ENCODE measurements around the gene AMBRA1.

Gene AMBRA1

DNA sequence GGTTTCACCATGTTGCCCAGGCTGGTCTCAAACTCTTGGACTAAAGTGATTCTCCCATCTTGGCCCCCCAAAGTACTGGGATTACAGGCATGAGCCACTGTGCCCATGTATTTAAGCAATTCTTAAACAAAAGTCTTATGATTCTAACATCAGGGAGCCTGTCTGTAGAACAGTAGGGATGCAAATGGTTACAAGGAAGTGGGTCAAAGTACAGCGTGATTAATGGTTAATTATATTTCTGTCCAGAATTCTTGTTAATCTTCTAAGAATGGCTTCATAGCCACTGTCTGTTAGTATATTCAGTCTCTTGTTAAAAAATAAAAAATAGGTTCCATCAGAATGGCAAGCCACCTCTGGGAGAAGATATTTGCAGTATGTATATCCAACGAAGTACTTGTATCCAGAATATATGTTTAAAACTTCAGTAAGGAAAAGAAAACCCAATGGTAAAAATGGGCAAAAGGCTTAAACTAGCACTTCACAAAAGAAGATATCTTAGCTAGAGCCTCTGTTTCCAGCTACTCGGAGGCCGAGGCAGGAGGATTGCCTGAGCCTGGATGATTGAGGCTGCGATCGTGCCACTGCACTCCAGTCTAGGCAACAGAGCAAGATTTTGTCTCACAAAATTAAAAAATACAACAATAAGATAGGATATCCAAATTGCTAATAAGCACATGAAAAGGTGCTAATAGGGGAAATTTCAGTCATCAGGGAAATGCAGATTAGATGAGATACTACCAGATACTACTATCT is 46.4 kb upstream of the AMBRA1 start:
- Histone ChIP-seq H3K79me2 (peaks cover 8% of the 10 kb centered on the region), H3K27ac (no peak overlapping the region), H2AFZ (no peak overlapping the region), H3K9me3 (ENCODE audit: control insufficient read depth, low read length) (no peaks in the 10 kb centered on the region), H3K4me3 (ENCODE audit: low read depth, low read length) (no peak overlapping the region), H3K27me3 (ENCODE audit: control insufficient read depth, insufficient read depth, low read length) (no peaks in the 10 kb centered on the region), H3K4me2 (ENCODE audit: low read length) (no peak overlapping the region), H3K36me3 (ENCODE audit: control insufficient read depth, insufficient read depth, low read length) (no peaks in the 10 kb centered on the region), H3K4me1 (no peaks in the 10 kb centered on the region), H3K9ac (no peak overlapping the region)
- TF ChIP-seq, protein P1, sequence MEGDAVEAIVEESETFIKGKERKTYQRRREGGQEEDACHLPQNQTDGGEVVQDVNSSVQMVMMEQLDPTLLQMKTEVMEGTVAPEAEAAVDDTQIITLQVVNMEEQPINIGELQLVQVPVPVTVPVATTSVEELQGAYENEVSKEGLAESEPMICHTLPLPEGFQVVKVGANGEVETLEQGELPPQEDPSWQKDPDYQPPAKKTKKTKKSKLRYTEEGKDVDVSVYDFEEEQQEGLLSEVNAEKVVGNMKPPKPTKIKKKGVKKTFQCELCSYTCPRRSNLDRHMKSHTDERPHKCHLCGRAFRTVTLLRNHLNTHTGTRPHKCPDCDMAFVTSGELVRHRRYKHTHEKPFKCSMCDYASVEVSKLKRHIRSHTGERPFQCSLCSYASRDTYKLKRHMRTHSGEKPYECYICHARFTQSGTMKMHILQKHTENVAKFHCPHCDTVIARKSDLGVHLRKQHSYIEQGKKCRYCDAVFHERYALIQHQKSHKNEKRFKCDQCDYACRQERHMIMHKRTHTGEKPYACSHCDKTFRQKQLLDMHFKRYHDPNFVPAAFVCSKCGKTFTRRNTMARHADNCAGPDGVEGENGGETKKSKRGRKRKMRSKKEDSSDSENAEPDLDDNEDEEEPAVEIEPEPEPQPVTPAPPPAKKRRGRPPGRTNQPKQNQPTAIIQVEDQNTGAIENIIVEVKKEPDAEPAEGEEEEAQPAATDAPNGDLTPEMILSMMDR (IDR thresholded peaks at IDR 0.05), result no peak

DNA sequence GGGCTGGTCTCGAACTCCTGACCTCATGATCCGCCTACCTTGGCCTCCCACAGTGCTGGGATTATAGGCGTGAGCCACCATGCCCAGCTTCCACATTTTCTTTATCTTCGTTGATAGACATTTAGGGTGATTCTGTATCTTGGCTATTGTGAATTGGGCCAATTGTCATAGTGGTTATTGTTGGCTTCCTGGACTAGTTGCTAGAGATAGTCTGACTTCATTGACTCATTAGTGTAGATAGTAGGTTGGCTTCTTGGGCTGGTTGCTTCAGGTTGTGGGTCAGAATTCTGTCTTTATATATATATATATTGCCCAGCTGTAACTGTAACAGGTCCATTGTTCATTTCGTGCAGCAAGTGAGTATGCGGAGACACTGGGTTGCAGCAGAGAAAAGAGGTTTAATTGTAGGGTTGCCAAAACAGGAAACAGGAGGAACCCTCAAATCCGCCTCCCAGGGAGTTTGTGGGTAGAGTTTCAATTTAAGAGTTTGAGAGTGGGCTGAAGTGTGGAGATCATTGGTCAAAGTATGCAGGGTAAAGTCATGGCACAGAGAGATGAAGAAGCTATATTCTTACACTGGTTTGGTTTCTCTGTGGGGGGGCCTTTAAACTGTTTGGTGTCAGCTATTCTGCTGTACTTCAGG is 45.5 kb upstream of the AMBRA1 start:
- Histone ChIP-seq H3K27ac (no peak overlapping the region), H3K4me1 (no peaks in the 10 kb centered on the region), H2AFZ (no peak overlapping the region), H3K4me2 (ENCODE audit: low read length) (no peak overlapping the region), H3K4me3 (ENCODE audit: low read depth, low read length) (no peak overlapping the region), H3K9ac (no peak overlapping the region), H3K9me3 (ENCODE audit: control insufficient read depth, low read length) (no peaks in the 10 kb centered on the region), H3K27me3 (ENCODE audit: control insufficient read depth, insufficient read depth, low read length) (no peaks in the 10 kb centered on the region), H3K79me2 (peaks cover 8% of the 10 kb centered on the region), H3K36me3 (ENCODE audit: control insufficient read depth, insufficient read depth, low read length) (no peaks in the 10 kb centered on the region)
- TF ChIP-seq, protein P1 (IDR thresholded peaks at IDR 0.05), result no peak

DNA sequence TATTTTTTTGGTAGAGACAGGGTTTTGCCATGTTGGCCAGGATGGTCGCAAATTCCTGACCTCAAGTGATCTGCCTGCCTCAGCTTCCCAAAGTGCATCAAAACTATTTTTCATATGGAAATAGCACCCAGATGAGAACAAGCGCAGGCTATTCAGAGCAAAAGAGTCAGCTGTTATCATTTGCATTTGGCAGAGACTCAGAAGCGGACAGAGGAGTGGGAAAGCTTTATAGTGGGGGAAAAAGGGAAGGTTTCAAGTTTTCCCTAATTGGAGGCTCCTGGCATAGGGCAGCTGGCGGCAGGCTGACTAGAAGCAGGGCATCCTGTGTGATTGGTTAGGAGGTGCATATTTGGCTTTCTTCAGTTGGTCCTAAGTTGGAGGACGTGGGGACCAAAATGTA is 43.7 kb upstream of the AMBRA1 start:
- Histone ChIP-seq H3K4me3 (ENCODE audit: low read depth, low read length) (no peak overlapping the region), H3K4me2 (ENCODE audit: low read length) (no peak overlapping the region), H2AFZ (no peak overlapping the region), H3K27me3 (ENCODE audit: control insufficient read depth, insufficient read depth, low read length) (no peaks in the 10 kb centered on the region), H3K27ac (no peak overlapping the region), H3K79me2 (peaks cover 8% of the 10 kb centered on the region), H3K9me3 (ENCODE audit: control insufficient read depth, low read length) (no peaks in the 10 kb centered on the region), H3K36me3 (ENCODE audit: control insufficient read depth, insufficient read depth, low read length) (no peaks in the 10 kb centered on the region), H3K9ac (no peak overlapping the region), H3K4me1 (no peaks in the 10 kb centered on the region)
- TF ChIP-seq, protein P1 (IDR thresholded peaks at IDR 0.05), result no peak

DNA sequence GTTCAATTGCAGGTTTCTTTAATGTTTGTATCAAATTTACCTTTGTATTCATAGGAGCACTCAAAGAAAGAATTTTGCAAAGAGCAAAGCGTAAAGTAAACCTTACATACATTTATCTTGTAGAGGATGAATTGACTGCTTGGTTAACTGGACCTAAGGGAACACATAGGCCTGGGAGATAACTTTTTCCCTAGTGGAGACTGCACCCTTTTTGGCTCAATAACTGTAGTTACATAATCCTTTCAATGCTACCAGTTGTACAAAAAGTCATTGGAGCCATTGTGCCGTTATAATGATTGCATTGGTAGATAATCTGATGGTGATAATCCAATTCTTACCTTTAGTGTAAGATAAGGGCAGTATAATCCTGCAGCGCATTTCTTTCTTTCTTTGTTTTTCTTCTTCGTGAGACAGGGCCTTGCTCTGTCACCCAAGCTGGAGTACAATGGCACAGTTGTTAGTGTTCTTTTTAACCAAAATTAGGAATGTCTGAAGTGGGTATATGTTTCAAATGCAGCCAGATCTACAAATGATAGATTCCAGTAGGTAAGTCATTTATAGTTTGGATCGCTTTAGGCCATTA is 41.8 kb upstream of the AMBRA1 start:
- Histone ChIP-seq H3K36me3 (ENCODE audit: control insufficient read depth, insufficient read depth, low read length) (no peaks in the 10 kb centered on the region), H3K27ac (no peak overlapping the region), H3K4me3 (ENCODE audit: low read depth, low read length) (no peak overlapping the region), H3K27me3 (ENCODE audit: control insufficient read depth, insufficient read depth, low read length) (no peaks in the 10 kb centered on the region), H3K9ac (no peak overlapping the region), H3K79me2 (peaks cover 8% of the 10 kb centered on the region), H2AFZ (no peak overlapping the region), H3K4me2 (ENCODE audit: low read length) (no peak overlapping the region), H3K4me1 (no peaks in the 10 kb centered on the region), H3K9me3 (ENCODE audit: control insufficient read depth, low read length) (no peaks in the 10 kb centered on the region)
- TF ChIP-seq, protein P1 (IDR thresholded peaks at IDR 0.05), result no peak
